GM12873 (cell line): ENCODE results near the gene HK1.

ENCODE experiments used
- TF ChIP-seq, protein P1 (sequence below): IDR thresholded peaks from 2 replicates; pipeline ENCODE4 v1.5.1; 2012; ENCODE audit warnings: low read depth, mild to moderate bottlenecking, moderate library complexity, low read length, control low read depth; ENCODE audit not compliant: insufficient read depth; ENCODE audit errors: missing control alignments

Gene HK1

GRCh38 chr10:69326692-69327091 lies 48.4 kb downstream of the HK1 start:
- TF ChIP-seq, protein P1, sequence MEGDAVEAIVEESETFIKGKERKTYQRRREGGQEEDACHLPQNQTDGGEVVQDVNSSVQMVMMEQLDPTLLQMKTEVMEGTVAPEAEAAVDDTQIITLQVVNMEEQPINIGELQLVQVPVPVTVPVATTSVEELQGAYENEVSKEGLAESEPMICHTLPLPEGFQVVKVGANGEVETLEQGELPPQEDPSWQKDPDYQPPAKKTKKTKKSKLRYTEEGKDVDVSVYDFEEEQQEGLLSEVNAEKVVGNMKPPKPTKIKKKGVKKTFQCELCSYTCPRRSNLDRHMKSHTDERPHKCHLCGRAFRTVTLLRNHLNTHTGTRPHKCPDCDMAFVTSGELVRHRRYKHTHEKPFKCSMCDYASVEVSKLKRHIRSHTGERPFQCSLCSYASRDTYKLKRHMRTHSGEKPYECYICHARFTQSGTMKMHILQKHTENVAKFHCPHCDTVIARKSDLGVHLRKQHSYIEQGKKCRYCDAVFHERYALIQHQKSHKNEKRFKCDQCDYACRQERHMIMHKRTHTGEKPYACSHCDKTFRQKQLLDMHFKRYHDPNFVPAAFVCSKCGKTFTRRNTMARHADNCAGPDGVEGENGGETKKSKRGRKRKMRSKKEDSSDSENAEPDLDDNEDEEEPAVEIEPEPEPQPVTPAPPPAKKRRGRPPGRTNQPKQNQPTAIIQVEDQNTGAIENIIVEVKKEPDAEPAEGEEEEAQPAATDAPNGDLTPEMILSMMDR = no peak

DNA sequence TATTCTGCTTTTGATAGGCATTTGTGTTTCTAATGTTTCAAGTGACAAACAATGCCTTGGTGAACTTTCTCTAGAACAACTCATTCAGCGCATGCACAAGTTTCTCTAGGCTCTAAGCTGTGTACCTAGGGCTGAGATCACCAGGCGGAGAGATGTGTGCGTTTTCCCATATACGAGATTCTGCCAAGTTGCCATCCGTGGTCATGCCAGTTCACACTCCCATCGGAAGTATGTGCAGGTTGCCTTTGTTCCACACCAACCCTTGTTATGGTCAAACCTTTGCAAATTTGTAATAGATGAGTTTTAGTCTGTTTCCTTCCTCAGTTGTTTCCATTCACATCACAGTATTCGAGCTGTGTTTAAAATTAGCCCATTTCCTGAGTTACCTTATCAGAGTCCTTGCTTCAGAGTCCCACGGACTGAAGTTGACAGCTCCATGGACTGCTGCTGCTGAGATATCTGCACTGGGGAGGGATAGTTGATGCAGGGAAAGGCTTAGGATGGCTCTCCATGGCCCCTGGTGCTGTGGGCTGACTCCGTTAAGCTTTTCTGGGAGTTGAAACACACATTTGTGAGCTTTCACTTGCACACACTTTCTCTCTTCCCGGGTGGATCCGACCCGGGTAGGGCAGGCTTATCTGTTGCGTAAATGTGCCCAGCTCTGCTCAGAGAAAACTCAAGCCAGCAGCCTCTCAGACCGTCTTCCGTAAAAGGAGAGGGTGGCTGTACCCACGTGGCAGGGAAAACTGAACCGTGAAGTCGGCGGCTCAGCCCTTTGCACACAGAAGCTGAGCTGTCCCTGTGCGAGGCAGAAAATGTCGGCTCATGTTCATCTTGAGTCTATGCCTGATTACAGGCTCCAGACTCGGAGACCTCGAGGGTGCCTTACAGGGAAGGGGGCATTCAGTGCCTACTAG lies 49.4 kb downstream of the HK1 start:
- TF ChIP-seq, protein P1 = no peak

- TF ChIP-seq, protein P1 = no peak
Observed at GRCh38 chr10:69328380-69328735, 50.1 kb downstream of the HK1 start.

GRCh38 chr10:69329721-69330178 lies 51.5 kb downstream of the HK1 start:
- TF ChIP-seq, protein P1 = no peak

DNA sequence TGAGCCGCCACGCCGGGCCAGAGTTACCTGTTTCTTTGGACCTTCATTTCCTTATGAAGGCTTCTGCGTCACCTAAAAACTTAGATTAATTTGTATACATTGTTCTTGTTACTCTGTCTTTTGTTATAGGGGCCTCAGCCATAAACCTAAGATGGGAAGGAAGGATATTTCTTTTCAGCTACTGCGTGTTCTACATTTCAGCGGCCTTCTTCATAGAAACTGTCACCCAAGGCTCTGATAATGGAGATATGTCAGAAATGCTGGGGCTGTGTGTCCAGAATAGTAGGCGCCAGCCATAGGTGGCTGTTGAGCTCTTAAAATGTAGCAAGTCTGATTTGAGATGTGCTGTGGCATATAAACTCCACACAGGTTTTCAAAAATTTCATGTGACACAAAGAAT lies 52.9 kb downstream of the HK1 start:
- TF ChIP-seq, protein P1 = no peak

GRCh38 chr10:69332278-69333010 lies 54.1 kb downstream of the HK1 start:
- TF ChIP-seq, protein P1 = no peak

DNA sequence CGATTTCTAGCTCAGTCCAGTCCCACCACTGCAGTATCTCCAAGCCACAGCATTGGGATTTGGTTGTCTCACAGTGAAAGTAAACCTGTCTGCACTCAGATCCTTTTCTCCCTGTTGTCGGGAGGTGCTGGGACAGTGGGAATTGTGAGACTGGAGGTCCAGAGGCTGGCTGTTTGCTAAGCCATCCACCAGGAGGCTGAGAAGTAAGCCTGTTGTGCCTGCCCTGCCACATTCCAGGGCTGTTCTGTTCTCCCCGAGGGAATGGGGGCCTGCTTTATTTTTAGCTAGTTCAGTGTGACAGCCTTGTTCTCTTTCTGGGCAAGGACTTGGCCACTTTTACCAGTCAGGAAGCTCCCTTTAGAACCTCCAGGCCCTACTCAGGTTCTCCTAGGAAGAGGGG lies 54.9 kb downstream of the HK1 start:
- TF ChIP-seq, protein P1 = no peak
